ENCODE measurements around the gene CDH12.

Gene CDH12

GRCh38 chr5:22757776-22758175 is 95.4 kb downstream of the CDH12 start:
- no peak for DNase-seq

- DNase-seq, result no peak
Observed at GRCh38 chr5:22754155-22754554, 99.0 kb downstream of the CDH12 start.

GRCh38 chr5:22751536-22751935 is 101.6 kb downstream of the CDH12 start:
- DNase-seq, result no peak

- DNase-seq, result no peak
Observed at GRCh38 chr5:22736443-22737003, 116.6 kb downstream of the CDH12 start.

GRCh38 chr5:22734907-22735306 is 118.2 kb downstream of the CDH12 start:
- DNase-seq, result no peak

GRCh38 chr5:22728610-22729009 is 124.5 kb downstream of the CDH12 start:
- no peak for DNase-seq

- no peak for DNase-seq
Observed at GRCh38 chr5:22722491-22722890, 130.7 kb downstream of the CDH12 start.

GRCh38 chr5:22722056-22722455 is 131.1 kb downstream of the CDH12 start:
- no peak for DNase-seq

GRCh38 chr5:22719842-22720241 is 133.3 kb downstream of the CDH12 start:
- DNase-seq, result no peak

- DNase-seq, result no peak
Observed at GRCh38 chr5:22710660-22711059, 142.5 kb downstream of the CDH12 start.

GRCh38 chr5:22709743-22710142 is 143.4 kb downstream of the CDH12 start:
- no peak for DNase-seq

- DNase-seq, result no peak
Observed at GRCh38 chr5:22708770-22709328, 144.3 kb downstream of the CDH12 start.

- no peak for DNase-seq
Observed at GRCh38 chr5:22706901-22707300, 146.2 kb downstream of the CDH12 start.

- no peak for DNase-seq
Observed at GRCh38 chr5:22699319-22699718, 153.8 kb downstream of the CDH12 start.

GRCh38 chr5:22693121-22693520 is 160.0 kb downstream of the CDH12 start:
- DNase-seq, result no peak

GRCh38 chr5:22683050-22683449 is 170.1 kb downstream of the CDH12 start:
- DNase-seq, result no peak

- DNase-seq, result no peak
Observed at GRCh38 chr5:22678886-22679285, 174.3 kb downstream of the CDH12 start.

GRCh38 chr5:22673131-22673530 is 180.0 kb downstream of the CDH12 start:
- no peak for DNase-seq

- DNase-seq, result no peak
Observed at GRCh38 chr5:22669345-22669744, 183.8 kb downstream of the CDH12 start.

GRCh38 chr5:22665801-22666200 is 187.3 kb downstream of the CDH12 start:
- no peak for DNase-seq

GRCh38 chr5:22663134-22663533 is 190.0 kb downstream of the CDH12 start:
- DNase-seq, result no peak

- no peak for DNase-seq
Observed at GRCh38 chr5:22662391-22662790, 190.8 kb downstream of the CDH12 start.

- no peak for DNase-seq
Observed at GRCh38 chr5:22651355-22651754, 201.8 kb downstream of the CDH12 start.

GRCh38 chr5:22650511-22650910 is 202.6 kb downstream of the CDH12 start:
- DNase-seq, result no peak

GRCh38 chr5:22649074-22649473 is 204.1 kb downstream of the CDH12 start:
- DNase-seq, result no peak

Data from CD4-positive, alpha-beta T cell treated with Interferon gamma for 1 hour (primary cell).